ENCODE results near the gene ALOXE3.
A peak's percentile ranks its signal among the peaks of the same experiment; 100 is the strongest.

Gene ALOXE3

DNA sequence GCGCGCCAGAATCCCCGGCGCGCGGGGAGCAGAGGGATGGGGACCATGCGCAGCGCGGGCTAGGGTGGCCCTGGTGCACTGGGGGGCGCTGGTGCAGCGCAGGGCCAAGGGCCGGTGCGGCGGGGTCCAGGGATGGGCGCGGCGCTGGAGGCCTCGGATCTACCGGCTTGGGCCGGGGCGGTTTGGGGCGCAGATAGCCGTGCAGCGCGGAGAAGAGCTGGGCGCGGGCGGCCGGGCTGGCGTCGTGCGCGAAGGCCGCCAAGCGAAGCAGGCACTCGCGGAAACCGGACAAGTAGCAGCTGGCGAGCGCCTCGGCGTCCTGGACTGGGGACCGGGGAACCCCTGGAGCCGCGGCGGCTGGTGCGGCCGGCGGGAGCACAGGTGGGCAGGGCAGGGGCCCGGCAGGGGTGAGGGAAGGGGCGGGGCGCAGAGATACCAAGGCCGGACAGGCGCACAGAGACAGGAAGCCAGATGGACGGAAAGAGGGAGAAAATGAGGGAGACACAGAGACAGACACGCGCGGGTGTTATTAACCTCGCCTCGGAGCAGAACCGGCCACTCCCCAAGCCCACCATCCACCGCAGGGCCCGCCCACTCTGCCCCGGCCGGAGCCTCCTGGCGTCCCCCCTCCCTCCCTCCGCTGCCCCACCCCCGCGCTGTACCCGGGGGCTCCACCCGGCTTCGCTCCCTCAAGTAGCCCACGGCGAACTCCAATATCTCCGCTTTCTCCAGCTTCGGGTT is 3.5 kb upstream of the ALOXE3 start:
- DNase-seq = peak; percentile 75

DNA sequence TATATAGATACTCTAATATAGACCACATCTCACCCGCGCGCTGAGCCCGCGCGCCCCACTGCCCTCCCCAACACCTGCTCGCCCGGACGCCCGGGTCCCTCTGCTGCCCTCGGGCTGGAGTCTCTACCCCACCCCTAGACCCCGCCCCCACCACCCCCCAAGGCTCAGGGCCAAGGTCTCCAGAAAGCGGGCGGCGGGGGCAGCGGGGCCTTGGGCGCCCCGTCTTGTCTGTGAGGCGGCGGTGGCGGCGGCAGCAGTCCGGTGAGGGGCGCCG is 3.0 kb upstream of the ALOXE3 start:
- Histone ChIP-seq H3K9me3 (no peaks in the 10 kb centered on the region), H3K4me3 (ENCODE audit: low read depth, low read length) (peak overlapping the region; percentile 78), H3K36me3 (no peaks in the 10 kb centered on the region), H3K4me1 (no peaks in the 10 kb centered on the region), H3K27me3 (peaks cover 24% of the 10 kb centered on the region)
- no peak for DNase-seq
- TF ChIP-seq, protein P1, sequence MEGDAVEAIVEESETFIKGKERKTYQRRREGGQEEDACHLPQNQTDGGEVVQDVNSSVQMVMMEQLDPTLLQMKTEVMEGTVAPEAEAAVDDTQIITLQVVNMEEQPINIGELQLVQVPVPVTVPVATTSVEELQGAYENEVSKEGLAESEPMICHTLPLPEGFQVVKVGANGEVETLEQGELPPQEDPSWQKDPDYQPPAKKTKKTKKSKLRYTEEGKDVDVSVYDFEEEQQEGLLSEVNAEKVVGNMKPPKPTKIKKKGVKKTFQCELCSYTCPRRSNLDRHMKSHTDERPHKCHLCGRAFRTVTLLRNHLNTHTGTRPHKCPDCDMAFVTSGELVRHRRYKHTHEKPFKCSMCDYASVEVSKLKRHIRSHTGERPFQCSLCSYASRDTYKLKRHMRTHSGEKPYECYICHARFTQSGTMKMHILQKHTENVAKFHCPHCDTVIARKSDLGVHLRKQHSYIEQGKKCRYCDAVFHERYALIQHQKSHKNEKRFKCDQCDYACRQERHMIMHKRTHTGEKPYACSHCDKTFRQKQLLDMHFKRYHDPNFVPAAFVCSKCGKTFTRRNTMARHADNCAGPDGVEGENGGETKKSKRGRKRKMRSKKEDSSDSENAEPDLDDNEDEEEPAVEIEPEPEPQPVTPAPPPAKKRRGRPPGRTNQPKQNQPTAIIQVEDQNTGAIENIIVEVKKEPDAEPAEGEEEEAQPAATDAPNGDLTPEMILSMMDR (IDR thresholded peaks at IDR 0.05; ENCODE audit: low read depth, low read length) = no peak

More for the DNA sequence above, 3.5 kb upstream of the ALOXE3 start:
- Histone ChIP-seq H3K27me3 (peaks cover 21% of the 10 kb centered on the region), H3K9me3 (no peaks in the 10 kb centered on the region), H3K4me3 (ENCODE audit: low read depth, low read length) (peak overlapping the region; percentile 78), H3K4me1 (no peaks in the 10 kb centered on the region), H3K36me3 (no peaks in the 10 kb centered on the region)
- TF ChIP-seq, protein P1 (IDR thresholded peaks at IDR 0.05; ENCODE audit: low read depth, low read length) = peak; percentile 37

DNA sequence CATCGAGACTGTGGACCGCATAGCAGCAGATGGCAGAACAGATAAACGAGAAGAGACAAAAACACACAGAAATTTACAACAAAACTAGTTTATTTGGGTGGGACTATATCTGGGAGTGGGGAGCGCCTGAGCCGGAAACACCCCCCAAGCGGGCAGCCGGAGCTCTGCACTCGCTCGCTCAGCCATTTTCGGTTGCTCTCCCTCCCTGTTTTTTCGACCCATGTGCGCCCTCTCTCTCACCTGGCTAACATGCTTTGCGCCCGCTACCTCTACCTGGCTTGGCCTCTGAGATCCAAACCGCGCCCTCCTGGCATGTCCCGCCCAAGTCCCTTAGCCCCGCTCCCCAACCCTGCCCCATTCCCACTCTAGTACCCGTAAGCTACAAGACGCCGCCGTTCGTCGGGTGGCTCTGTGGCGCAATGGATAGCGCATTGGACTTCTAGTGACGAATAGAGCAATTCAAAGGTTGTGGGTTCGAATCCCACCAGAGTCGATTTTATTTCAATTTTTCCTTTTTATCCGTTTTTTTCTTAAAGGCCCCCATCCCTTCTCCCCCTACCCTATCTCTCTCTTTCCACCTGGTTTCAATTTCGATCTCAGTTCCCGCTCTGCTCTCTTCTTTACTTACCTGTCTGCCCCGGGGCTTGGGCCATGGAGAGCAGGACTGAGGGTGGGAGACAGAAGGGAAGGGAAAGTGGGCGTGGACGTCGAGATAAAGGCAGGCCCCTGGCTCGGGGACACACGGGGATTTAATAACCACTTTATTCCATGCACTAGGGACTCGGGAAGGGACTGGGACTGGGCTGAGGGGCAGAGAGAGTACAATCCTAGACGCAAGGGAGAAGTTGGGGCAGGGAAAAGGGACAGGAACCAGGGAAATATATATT is 2.4 kb upstream of the ALOXE3 start:
- Histone ChIP-seq H3K4me1 (no peaks in the 10 kb centered on the region), H3K9me3 (no peaks in the 10 kb centered on the region), H3K36me3 (no peaks in the 10 kb centered on the region), H3K27me3 (peaks cover 24% of the 10 kb centered on the region), H3K4me3 (ENCODE audit: low read depth, low read length) (peak overlapping the region; percentile 78)
- peak; percentile 65 for DNase-seq
- TF ChIP-seq, protein P1 (IDR thresholded peaks at IDR 0.05; ENCODE audit: low read depth, low read length) = 0 out of 2 replicates have a peak, but pooled peaks have one; percentile 17

DNA sequence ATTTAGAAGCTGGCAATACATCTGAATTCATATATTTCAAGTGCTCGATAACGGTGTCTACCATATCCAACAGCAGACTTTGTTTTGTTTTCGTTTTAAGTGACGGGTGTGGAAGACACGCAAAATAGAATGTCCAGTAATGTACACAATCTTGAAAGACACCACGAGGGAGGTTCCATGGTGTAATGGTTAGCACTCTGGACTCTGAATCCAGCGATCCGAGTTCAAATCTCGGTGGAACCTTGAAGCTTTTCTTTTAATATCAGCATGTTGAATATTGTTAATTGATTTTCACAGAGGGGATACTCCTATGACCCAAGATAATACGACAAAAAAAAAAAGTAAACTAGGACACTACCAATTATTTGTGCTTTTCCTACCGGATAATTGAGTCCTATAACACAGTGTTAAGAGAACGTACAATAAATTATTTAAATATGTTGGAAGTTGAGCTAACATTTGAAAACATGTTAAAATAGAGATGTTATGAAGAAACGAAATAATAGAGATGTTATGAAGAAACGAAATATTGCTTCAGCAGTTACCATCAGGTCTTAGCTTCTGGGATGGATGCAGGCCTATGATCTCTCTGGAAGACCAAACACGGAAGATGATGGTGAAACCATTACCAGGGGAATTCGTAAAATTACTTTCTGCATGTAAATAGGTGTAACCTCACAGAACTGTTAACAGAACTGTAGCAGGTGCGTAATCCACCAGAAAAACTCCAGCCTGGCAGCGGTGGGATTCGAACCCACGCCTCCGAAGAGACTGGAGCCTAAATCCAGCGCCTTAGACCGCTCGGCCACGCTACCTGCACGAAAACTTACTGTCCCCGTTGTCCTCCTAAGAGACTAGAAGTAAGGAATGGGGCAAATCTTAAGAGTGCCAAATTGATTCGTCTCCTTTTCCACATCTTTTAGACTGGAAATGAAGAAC is 1.5 kb upstream of the ALOXE3 start:
- Histone ChIP-seq H3K9me3 (no peaks in the 10 kb centered on the region), H3K4me3 (ENCODE audit: low read depth, low read length) (peak overlapping the region; percentile 78), H3K4me1 (no peaks in the 10 kb centered on the region), H3K27me3 (peaks cover 24% of the 10 kb centered on the region), H3K36me3 (no peaks in the 10 kb centered on the region)
- DNase-seq = peak; percentile 71
- TF ChIP-seq, protein P1 (IDR thresholded peaks at IDR 0.05; ENCODE audit: low read depth, low read length) = no peak

DNA sequence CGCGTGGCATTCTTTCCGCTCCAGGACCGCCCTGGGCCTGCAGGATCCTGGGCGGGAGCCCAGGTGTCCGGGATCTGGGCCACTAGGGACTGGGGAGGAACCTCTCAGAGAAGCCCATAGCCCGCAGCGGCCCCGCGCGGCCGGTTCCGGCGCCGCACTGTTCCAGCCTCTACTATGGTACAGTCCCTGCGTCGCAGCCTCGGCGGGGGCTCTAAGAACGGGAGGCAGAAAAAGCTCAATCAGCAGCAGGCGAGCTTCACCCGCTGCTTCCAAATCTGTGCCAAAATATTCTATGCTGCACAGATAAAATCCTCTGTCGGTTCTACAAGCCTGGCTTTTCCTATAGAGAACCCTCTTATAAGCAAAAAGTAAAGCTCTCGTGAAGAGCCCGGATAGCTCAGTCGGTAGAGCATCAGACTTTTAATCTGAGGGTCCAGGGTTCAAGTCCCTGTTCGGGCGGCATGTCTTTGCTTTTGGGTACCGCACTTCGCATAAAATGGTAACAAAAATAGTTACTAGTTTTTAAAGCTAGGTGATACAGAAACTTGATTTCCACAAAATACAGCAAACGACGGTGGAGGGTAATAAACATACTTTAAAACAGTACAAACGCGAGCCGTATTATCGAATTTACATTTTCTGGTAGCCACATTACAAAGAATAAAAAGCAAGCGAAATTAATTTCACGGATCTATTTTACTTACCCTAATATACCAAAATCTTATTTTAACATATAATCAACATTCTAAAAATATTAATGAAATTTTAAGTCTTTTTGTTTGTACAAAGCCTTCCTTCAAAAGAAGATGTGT is 661 bp upstream of the ALOXE3 start:
- Histone ChIP-seq H3K4me1 (no peaks in the 10 kb centered on the region), H3K4me3 (ENCODE audit: low read depth, low read length) (peak overlapping the region; percentile 62), H3K36me3 (no peaks in the 10 kb centered on the region), H3K9me3 (no peaks in the 10 kb centered on the region), H3K27me3 (peaks cover 19% of the 10 kb centered on the region)
- DNase-seq = peak; percentile 85
- TF ChIP-seq, protein P1 (IDR thresholded peaks at IDR 0.05; ENCODE audit: low read depth, low read length) = peak; percentile 68

All from BE2C (cell line).